ENCODE results near the gene FOXF1.

GRCh38 chr16:86554917-86555703 lies 44.8 kb downstream of the FOXF1 start, which contains the start of gene MTHFSD:
- peak in 1 of 5 experiments; percentile 6 for TF ChIP-seq CTCF (IDR thresholded peaks at IDR 0.05)
- peak; percentile 81 to 85 (median 83) for TF ChIP-seq POLR2AphosphoS5 (IDR thresholded peaks at IDR 0.05)
- no peak for TF ChIP-seq EP300 (IDR thresholded peaks at IDR 0.05; ENCODE audit: low read depth)
